ENCODE measurements around the gene CORO2B. TPM values are rescaled to one million over a fixed set of nuclear protein-coding genes. Genes with fewer than 3 reads are reported as not detected.
A peak's percentile ranks its signal among the peaks of the same experiment; 100 is the strongest.

Gene CORO2B
- total RNA-seq, 1 experiment from 2014 or later: 0.14 TPM

- Mint-ChIP-seq H3K4me3 (ENCODE audit: low read depth, unreplicated experiment) (no peak overlapping the region), H3K27ac (ENCODE audit: unreplicated experiment) (no peak overlapping the region), H3K9me3 (ENCODE audit: low read depth, unreplicated experiment) (no peaks in the 10 kb centered on the region), H3K4me1 (ENCODE audit: low read depth, unreplicated experiment) (no peaks in the 10 kb centered on the region), H3K36me3 (ENCODE audit: insufficient read depth, unreplicated experiment) (no peaks in the 10 kb centered on the region), H3K27me3 (ENCODE audit: unreplicated experiment) (peaks cover 64% of the 10 kb centered on the region)
- no peak for DNase-seq
- no peak for TF ChIP-seq CTCF (IDR thresholded peaks at IDR 0.05; ENCODE audit: unreplicated experiment)
- CTCF ChIA-PET: interaction anchor here (0.6 kb wide), 2 partner anchors 57 to 112 kb away, joined by 3 read pairs; no protein-coding TSS in a partner anchor
- no TSS peak for BruUV-seq (replicated peaks)
- intact Hi-C loops (cut with micrococcal nuclease; ENCODE audit: unreplicated experiment): no loop called here
These were observed 121.2 kb downstream of the CORO2B start for GRCh38 chr15:68699881-68700454.

GRCh38 chr15:68700455-68701123 lies 121.8 kb downstream of the CORO2B start:
- Mint-ChIP-seq H3K36me3 (ENCODE audit: insufficient read depth, unreplicated experiment) (no peaks in the 10 kb centered on the region), H3K9me3 (ENCODE audit: low read depth, unreplicated experiment) (no peaks in the 10 kb centered on the region), H3K27me3 (ENCODE audit: unreplicated experiment) (peaks cover 64% of the 10 kb centered on the region), H3K4me3 (ENCODE audit: low read depth, unreplicated experiment) (no peak overlapping the region), H3K27ac (ENCODE audit: unreplicated experiment) (no peak overlapping the region), H3K4me1 (ENCODE audit: low read depth, unreplicated experiment) (no peaks in the 10 kb centered on the region)
- no peak for DNase-seq
- TF ChIP-seq CTCF (IDR thresholded peaks at IDR 0.05; ENCODE audit: unreplicated experiment): no peak
- CTCF ChIA-PET: interaction anchor here (0.6 kb wide), 2 partner anchors 56 to 112 kb away, joined by 3 read pairs; no protein-coding TSS in a partner anchor
- intact Hi-C loops (cut with micrococcal nuclease; ENCODE audit: unreplicated experiment): no loop called here
- BruUV-seq (replicated peaks): no TSS peak

GRCh38 chr15:68701886-68702285 lies 123.1 kb downstream of the CORO2B start:
- H3K27ac Mint-ChIP-seq (ENCODE audit: unreplicated experiment): no peak overlapping the region
- H3K27me3 Mint-ChIP-seq (ENCODE audit: unreplicated experiment): peaks cover 64% of the 10 kb centered on the region
- H3K9me3 Mint-ChIP-seq (ENCODE audit: low read depth, unreplicated experiment): no peaks in the 10 kb centered on the region
- no peaks in the 10 kb centered on the region for H3K36me3 Mint-ChIP-seq (ENCODE audit: insufficient read depth, unreplicated experiment)
- H3K4me3 Mint-ChIP-seq (ENCODE audit: low read depth, unreplicated experiment): no peak overlapping the region
- TF ChIP-seq CTCF (IDR thresholded peaks at IDR 0.05; ENCODE audit: unreplicated experiment): no peak
- CTCF ChIA-PET: interaction anchor here (0.6 kb wide), 1 partner anchor 95 kb away, joined by 7 read pairs; no protein-coding TSS in a partner anchor
- H3K4me1 Mint-ChIP-seq (ENCODE audit: low read depth, unreplicated experiment): no peaks in the 10 kb centered on the region
- DNase-seq: no peak
- intact Hi-C loops (cut with micrococcal nuclease; ENCODE audit: unreplicated experiment): no loop called here
- no TSS peak for BruUV-seq (replicated peaks)

- no peak for TF ChIP-seq CTCF (IDR thresholded peaks at IDR 0.05; ENCODE audit: unreplicated experiment)
- Mint-ChIP-seq H3K4me1 (ENCODE audit: low read depth, unreplicated experiment) (no peaks in the 10 kb centered on the region), H3K27me3 (ENCODE audit: unreplicated experiment) (peaks cover 52% of the 10 kb centered on the region), H3K4me3 (ENCODE audit: low read depth, unreplicated experiment) (no peak overlapping the region), H3K27ac (ENCODE audit: unreplicated experiment) (no peak overlapping the region), H3K9me3 (ENCODE audit: low read depth, unreplicated experiment) (no peaks in the 10 kb centered on the region), H3K36me3 (ENCODE audit: insufficient read depth, unreplicated experiment) (no peaks in the 10 kb centered on the region)
- DNase-seq: peak; percentile 18
- CTCF ChIA-PET: interaction anchor here (0.6 kb wide), 2 partner anchors 53 to 158 kb away, joined by 3 to 10 read pairs; no protein-coding TSS in a partner anchor
- BruUV-seq (replicated peaks): no TSS peak
- intact Hi-C loops (cut with micrococcal nuclease; ENCODE audit: unreplicated experiment): no loop called here
These were observed 125.8 kb downstream of the CORO2B start for GRCh38 chr15:68704496-68705021.

Data from Calu3 (cell line).